Measurements from ENCODE around the gene PGLYRP2. TPM values are rescaled to one million over a fixed set of nuclear protein-coding genes. Genes with fewer than 3 reads are reported as not detected.
A peak's percentile ranks its signal among the peaks of the same experiment; 100 is the strongest.

Gene PGLYRP2
- total and polyA plus RNA-seq, 2 experiments from 2014 or later, result not detected

GRCh38 chr19:15431396-15432017, 47.8 kb downstream of the PGLYRP2 start:
- Histone ChIP-seq H3K27me3 (replicated peaks; ENCODE audit: insufficient read depth) (no peaks in the 10 kb centered on the region), H3K79me2 (ENCODE audit: insufficient read depth) (peaks cover 56% of the 10 kb centered on the region), H2AFZ (peak overlapping the region; percentile 11; the same call in 1 of the 2 replicates), H3K36me3 (ENCODE audit: low read depth) (peaks cover 3% of the 10 kb centered on the region; the same call in 1 of the 2 replicates), H3F3A (ENCODE audit: insufficient read depth) (no peaks in the 10 kb centered on the region), H3K9ac (peak overlapping the region; percentile 94), H3K4me1 (ENCODE audit: insufficient read depth) (peaks cover 13% of the 10 kb centered on the region), H3K9me3 (ENCODE audit: low read depth) (no peaks in the 10 kb centered on the region), H3K27ac (peak overlapping the region; percentile 20; the same call in 1 of the 2 replicates), H3K4me3 (peak overlapping the region; percentile 77), H3K9me2 (ENCODE audit: insufficient read depth) (no peaks in the 10 kb centered on the region), H4K20me1 (ENCODE audit: insufficient read depth) (no peaks in the 10 kb centered on the region), H3K4me2 (ENCODE audit: unreplicated experiment) (peak overlapping the region; percentile 99)
- WGBS, 2 experiments (ENCODE audit: low coverage in 1 of 2, low lambda C conversion rate in 2 of 2, missing lambda C conversion rate in 2 of 2), result 0 to 1% methylated on average over 7 of the region's 7 CpGs
- TF ChIP-seq EZH2 (IDR thresholded peaks at IDR 0.05; ENCODE audit: insufficient read depth, poor library complexity, severe bottlenecking), result no peak
- no peak for TF ChIP-seq EZH2phosphoT487 (IDR thresholded peaks at IDR 0.05; ENCODE audit: insufficient read depth, low read depth)
- in situ Hi-C loops (cut with MboI), result no loop called here
- DNase-seq, result no peak

- WGBS, 2 experiments (ENCODE audit: low coverage in 1 of 2, low lambda C conversion rate in 2 of 2, missing lambda C conversion rate in 2 of 2), result 36 to 39% methylated on average over 10 of the region's 10 CpGs
- peaks cover 5% of the 10 kb centered on the region; the same call in 1 of the 2 replicates for H3K36me3 ChIP-seq (ENCODE audit: low read depth)
- peaks cover 62% of the 10 kb centered on the region for H3K79me2 ChIP-seq (ENCODE audit: insufficient read depth)
- no peaks in the 10 kb centered on the region for H3K27me3 ChIP-seq (replicated peaks; ENCODE audit: insufficient read depth)
- no peaks in the 10 kb centered on the region for H3K9me2 ChIP-seq (ENCODE audit: insufficient read depth)
- no peak overlapping the region for H3K27ac ChIP-seq
- no peaks in the 10 kb centered on the region for H3F3A ChIP-seq (ENCODE audit: insufficient read depth)
- H2AFZ ChIP-seq, result no peak overlapping the region
- in situ Hi-C loops (cut with MboI), result no loop called here
- peaks cover 13% of the 10 kb centered on the region for H3K4me1 ChIP-seq (ENCODE audit: insufficient read depth)
- no peaks in the 10 kb centered on the region for H3K9me3 ChIP-seq (ENCODE audit: low read depth)
- peak overlapping the region; percentile 77 for H3K4me3 ChIP-seq
- TF ChIP-seq EZH2phosphoT487 (IDR thresholded peaks at IDR 0.05; ENCODE audit: insufficient read depth, low read depth) (no peak), EZH2 (IDR thresholded peaks at IDR 0.05; ENCODE audit: insufficient read depth, poor library complexity, severe bottlenecking) (no peak)
- H4K20me1 ChIP-seq (ENCODE audit: insufficient read depth), result no peaks in the 10 kb centered on the region
- DNase-seq, result peak; percentile 28
- peak overlapping the region; percentile 94 for H3K9ac ChIP-seq
- H3K4me2 ChIP-seq (ENCODE audit: unreplicated experiment), result peak overlapping the region; percentile 99
These were observed 48.7 kb downstream of the PGLYRP2 start for GRCh38 chr19:15430526-15431120.

GRCh38 chr19:15429825-15430467, 49.4 kb downstream of the PGLYRP2 start:
- DNase-seq, result no peak
- Histone ChIP-seq H3K9me2 (ENCODE audit: insufficient read depth) (no peaks in the 10 kb centered on the region), H3K79me2 (ENCODE audit: insufficient read depth) (peaks cover 62% of the 10 kb centered on the region), H2AFZ (no peak overlapping the region), H3K4me3 (peak overlapping the region; percentile 26; the same call in 1 of the 2 replicates), H3K4me1 (ENCODE audit: insufficient read depth) (peaks cover 13% of the 10 kb centered on the region), H3K27me3 (replicated peaks; ENCODE audit: insufficient read depth) (no peaks in the 10 kb centered on the region), H3K9ac (peak overlapping the region; percentile 94), H3F3A (ENCODE audit: insufficient read depth) (no peaks in the 10 kb centered on the region), H3K4me2 (ENCODE audit: unreplicated experiment) (peak overlapping the region; percentile 99), H4K20me1 (ENCODE audit: insufficient read depth) (no peaks in the 10 kb centered on the region), H3K27ac (no peak overlapping the region), H3K9me3 (ENCODE audit: low read depth) (no peaks in the 10 kb centered on the region), H3K36me3 (ENCODE audit: low read depth) (peaks cover 5% of the 10 kb centered on the region; the same call in 1 of the 2 replicates)
- 69 to 86% methylated on average over 6 to 24 of the region's 24 CpGs for whole genome bisulfite sequencing, 2 experiments (ENCODE audit: low coverage in 1 of 2, low lambda C conversion rate in 2 of 2, missing lambda C conversion rate in 2 of 2)
- in situ Hi-C loops (cut with MboI), result no loop called here
- TF ChIP-seq EZH2 (IDR thresholded peaks at IDR 0.05; ENCODE audit: insufficient read depth, poor library complexity, severe bottlenecking) (no peak), EZH2phosphoT487 (IDR thresholded peaks at IDR 0.05; ENCODE audit: insufficient read depth, low read depth) (no peak)

GRCh38 chr19:15428956-15429824, 50.1 kb downstream of the PGLYRP2 start:
- no peaks in the 10 kb centered on the region for H4K20me1 ChIP-seq (ENCODE audit: insufficient read depth)
- no peaks in the 10 kb centered on the region for H3K27me3 ChIP-seq (replicated peaks; ENCODE audit: insufficient read depth)
- no peaks in the 10 kb centered on the region for H3F3A ChIP-seq (ENCODE audit: insufficient read depth)
- DNase-seq, result no peak
- 81 to 83% methylated on average over 21 of the region's 22 CpGs for WGBS, 2 experiments (ENCODE audit: low coverage in 1 of 2, low lambda C conversion rate in 2 of 2, missing lambda C conversion rate in 2 of 2)
- H3K79me2 ChIP-seq (ENCODE audit: insufficient read depth), result peaks cover 62% of the 10 kb centered on the region
- H3K4me3 ChIP-seq, result no peak overlapping the region
- no peaks in the 10 kb centered on the region for H3K9me3 ChIP-seq (ENCODE audit: low read depth)
- no peak overlapping the region for H3K27ac ChIP-seq
- H3K9me2 ChIP-seq (ENCODE audit: insufficient read depth), result no peaks in the 10 kb centered on the region
- TF ChIP-seq EZH2 (IDR thresholded peaks at IDR 0.05; ENCODE audit: insufficient read depth, poor library complexity, severe bottlenecking), result no peak
- H3K4me2 ChIP-seq (ENCODE audit: unreplicated experiment), result no peak overlapping the region
- in situ Hi-C loops (cut with MboI), result no loop called here
- no peak overlapping the region for H3K9ac ChIP-seq
- H3K4me1 ChIP-seq (ENCODE audit: insufficient read depth), result peaks cover 13% of the 10 kb centered on the region
- H3K36me3 ChIP-seq (ENCODE audit: low read depth), result peaks cover 5% of the 10 kb centered on the region; the same call in 1 of the 2 replicates
- no peak overlapping the region for H2AFZ ChIP-seq
